ENCODE measurements around the gene DGUOK. TPM values are rescaled to one million over a fixed set of nuclear protein-coding genes. Genes with fewer than 3 reads are reported as not detected.

Gene DGUOK
- total and polyA plus RNA-seq, 4 donors: 19.6 to 49.7 (median 28.3) TPM

DNA sequence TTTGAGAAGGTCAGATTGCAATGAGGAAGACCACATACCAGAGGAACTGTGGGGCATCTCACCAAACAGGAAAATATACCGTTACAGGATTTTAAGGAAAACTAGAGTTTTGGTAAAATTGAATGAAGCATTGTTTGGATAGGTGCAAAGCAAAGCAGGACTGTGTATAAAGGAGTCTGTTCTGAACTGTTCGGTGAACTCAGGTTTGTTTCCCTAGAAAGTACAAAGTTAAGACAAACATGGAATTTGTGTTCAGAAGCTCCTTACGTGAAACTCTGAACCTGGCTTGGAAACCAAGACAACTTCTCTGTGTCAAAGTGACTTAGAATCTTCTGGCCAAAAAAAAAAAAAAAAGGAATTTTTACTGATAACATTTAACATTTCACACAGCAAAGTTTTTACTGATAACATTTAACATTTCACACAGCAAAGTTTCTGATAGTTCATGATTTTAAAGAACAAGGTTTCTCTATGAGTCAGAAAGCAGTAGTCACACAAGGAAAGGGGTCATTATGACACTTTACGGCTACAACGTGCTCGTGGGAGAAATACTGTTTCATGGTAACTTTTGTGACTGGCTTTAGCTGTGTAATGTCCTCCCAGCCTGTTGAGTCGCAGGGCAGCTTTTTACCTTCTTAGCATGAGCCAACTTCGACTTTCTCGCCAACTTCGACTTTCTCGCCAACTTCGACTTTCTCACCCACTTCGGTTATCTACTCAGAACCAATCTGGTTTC is 36.9 kb downstream of the DGUOK start:
- Histone ChIP-seq H3K27ac (ENCODE audit: low read depth in 1 of 2, low read length in 2 of 2) (no peak overlapping the region), H3K9ac (ENCODE audit: low read depth in 1 of 2, low read length in 2 of 2) (no peak overlapping the region), H3K9me3 (ENCODE audit: control insufficient read depth in 4 of 4, low read length in 3 of 4) (peaks cover 0 to 4% (median 0%) of the 10 kb centered on the region in 4 donors), H3K27me3 (ENCODE audit: control insufficient read depth in 4 of 4, insufficient read depth in 4 of 4, low read length in 3 of 4) (no peaks in the 10 kb centered on the region), H3K4me1 (ENCODE audit: control insufficient read depth in 4 of 4, insufficient read depth in 4 of 4, low read length in 3 of 4) (no peaks in the 10 kb centered on the region), H3K4me3 (ENCODE audit: low read depth in 1 of 3, low read length in 3 of 3) (no peak overlapping the region), H3K36me3 (ENCODE audit: control insufficient read depth in 4 of 4, insufficient read depth in 3 of 4, low read depth in 1 of 4, low read length in 3 of 4) (peaks cover 1 to 13% (median 11%) of the 10 kb centered on the region in 4 donors)
- no peak for DNase-seq (ENCODE audit: low spot score)
- TF ChIP-seq, protein P1, sequence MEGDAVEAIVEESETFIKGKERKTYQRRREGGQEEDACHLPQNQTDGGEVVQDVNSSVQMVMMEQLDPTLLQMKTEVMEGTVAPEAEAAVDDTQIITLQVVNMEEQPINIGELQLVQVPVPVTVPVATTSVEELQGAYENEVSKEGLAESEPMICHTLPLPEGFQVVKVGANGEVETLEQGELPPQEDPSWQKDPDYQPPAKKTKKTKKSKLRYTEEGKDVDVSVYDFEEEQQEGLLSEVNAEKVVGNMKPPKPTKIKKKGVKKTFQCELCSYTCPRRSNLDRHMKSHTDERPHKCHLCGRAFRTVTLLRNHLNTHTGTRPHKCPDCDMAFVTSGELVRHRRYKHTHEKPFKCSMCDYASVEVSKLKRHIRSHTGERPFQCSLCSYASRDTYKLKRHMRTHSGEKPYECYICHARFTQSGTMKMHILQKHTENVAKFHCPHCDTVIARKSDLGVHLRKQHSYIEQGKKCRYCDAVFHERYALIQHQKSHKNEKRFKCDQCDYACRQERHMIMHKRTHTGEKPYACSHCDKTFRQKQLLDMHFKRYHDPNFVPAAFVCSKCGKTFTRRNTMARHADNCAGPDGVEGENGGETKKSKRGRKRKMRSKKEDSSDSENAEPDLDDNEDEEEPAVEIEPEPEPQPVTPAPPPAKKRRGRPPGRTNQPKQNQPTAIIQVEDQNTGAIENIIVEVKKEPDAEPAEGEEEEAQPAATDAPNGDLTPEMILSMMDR (IDR thresholded peaks at IDR 0.05; ENCODE audit: low read depth, low read length, missing input control): no peak
- TF ChIP-seq, protein P2, sequence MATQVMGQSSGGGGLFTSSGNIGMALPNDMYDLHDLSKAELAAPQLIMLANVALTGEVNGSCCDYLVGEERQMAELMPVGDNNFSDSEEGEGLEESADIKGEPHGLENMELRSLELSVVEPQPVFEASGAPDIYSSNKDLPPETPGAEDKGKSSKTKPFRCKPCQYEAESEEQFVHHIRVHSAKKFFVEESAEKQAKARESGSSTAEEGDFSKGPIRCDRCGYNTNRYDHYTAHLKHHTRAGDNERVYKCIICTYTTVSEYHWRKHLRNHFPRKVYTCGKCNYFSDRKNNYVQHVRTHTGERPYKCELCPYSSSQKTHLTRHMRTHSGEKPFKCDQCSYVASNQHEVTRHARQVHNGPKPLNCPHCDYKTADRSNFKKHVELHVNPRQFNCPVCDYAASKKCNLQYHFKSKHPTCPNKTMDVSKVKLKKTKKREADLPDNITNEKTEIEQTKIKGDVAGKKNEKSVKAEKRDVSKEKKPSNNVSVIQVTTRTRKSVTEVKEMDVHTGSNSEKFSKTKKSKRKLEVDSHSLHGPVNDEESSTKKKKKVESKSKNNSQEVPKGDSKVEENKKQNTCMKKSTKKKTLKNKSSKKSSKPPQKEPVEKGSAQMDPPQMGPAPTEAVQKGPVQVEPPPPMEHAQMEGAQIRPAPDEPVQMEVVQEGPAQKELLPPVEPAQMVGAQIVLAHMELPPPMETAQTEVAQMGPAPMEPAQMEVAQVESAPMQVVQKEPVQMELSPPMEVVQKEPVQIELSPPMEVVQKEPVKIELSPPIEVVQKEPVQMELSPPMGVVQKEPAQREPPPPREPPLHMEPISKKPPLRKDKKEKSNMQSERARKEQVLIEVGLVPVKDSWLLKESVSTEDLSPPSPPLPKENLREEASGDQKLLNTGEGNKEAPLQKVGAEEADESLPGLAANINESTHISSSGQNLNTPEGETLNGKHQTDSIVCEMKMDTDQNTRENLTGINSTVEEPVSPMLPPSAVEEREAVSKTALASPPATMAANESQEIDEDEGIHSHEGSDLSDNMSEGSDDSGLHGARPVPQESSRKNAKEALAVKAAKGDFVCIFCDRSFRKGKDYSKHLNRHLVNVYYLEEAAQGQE (IDR thresholded peaks at IDR 0.05): no peak
- TF ChIP-seq YY1 (IDR thresholded peaks at IDR 0.05) (no peak), TAF1 (conservative IDR thresholded peaks at IDR 0.05) (no peak), JUND (IDR thresholded peaks at IDR 0.05) (no peak), RXRA (IDR thresholded peaks at IDR 0.05) (no peak), HNF4G (IDR thresholded peaks at IDR 0.05) (no peak), HNF4A (conservative IDR thresholded peaks at IDR 0.05) (no peak), NR2F2 (IDR thresholded peaks at IDR 0.05) (no peak), ATF3 (IDR thresholded peaks at IDR 0.05) (no peak), SP1 (IDR thresholded peaks at IDR 0.05) (no peak), GABPA (IDR thresholded peaks at IDR 0.05 in 1 of 2, conservative IDR thresholded peaks at IDR 0.05 in 1 of 2) (no peak), FOXA2 (IDR thresholded peaks at IDR 0.05) (no peak), ZBTB33 (IDR thresholded peaks at IDR 0.05) (no peak)
- TF ChIP-seq, protein P3, sequence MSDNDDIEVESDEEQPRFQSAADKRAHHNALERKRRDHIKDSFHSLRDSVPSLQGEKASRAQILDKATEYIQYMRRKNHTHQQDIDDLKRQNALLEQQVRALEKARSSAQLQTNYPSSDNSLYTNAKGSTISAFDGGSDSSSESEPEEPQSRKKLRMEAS (IDR thresholded peaks at IDR 0.05): no peak
- 77% methylated on average over 13 of the region's 13 CpGs for WGBS

Measured in liver (tissue), 9 donors.